Endodermal cell (in vitro differentiated cells): ENCODE measurements around the gene BPGM. TPM values are rescaled to one million over a fixed set of nuclear protein-coding genes. Genes with fewer than 3 reads are reported as not detected.

Source experiments
- DNase-seq: peaks from one replicate; pipeline ENCODE4 v3.0.0-alpha.2; 2017
- H3K27ac ChIP-seq: 2 replicates; pipeline ENCODE4 v1.5.1; 2013; ENCODE audit warnings: mild to moderate bottlenecking, low read depth, low read length, moderate library complexity
- H3K27me3 ChIP-seq: 2 replicates; pipeline ENCODE4 v1.6.1; 2013; ENCODE audit warnings: mild to moderate bottlenecking, low read length, moderate library complexity; ENCODE audit not compliant: insufficient read depth, control insufficient read depth, poor library complexity, severe bottlenecking
- H3K36me3 ChIP-seq: 2 replicates; pipeline ENCODE4 v1.7.0; 2013; ENCODE audit warnings: mild to moderate bottlenecking, low read length, moderate library complexity; ENCODE audit not compliant: control insufficient read depth, insufficient read depth
- H3K4me1 ChIP-seq: one replicate; pipeline ENCODE4 v1.7.0; 2013; ENCODE audit warnings: low read length; ENCODE audit not compliant: control insufficient read depth, insufficient read depth
- H3K4me3 ChIP-seq: 2 replicates; pipeline ENCODE4 v1.5.1; 2013; ENCODE audit warnings: mild to moderate bottlenecking, low read length, moderate library complexity
- H3K9ac ChIP-seq: 2 replicates; pipeline ENCODE4 v1.6.1; 2013; ENCODE audit warnings: mild to moderate bottlenecking, low read length, moderate library complexity; ENCODE audit not compliant: poor library complexity, severe bottlenecking; ENCODE audit errors: extremely low read depth
- H3K9me3 ChIP-seq: 2 replicates; pipeline ENCODE4 v1.6.1; 2013; ENCODE audit warnings: mild to moderate bottlenecking, low read length, moderate library complexity; ENCODE audit not compliant: control insufficient read depth
- H3K27ac Mint-ChIP-seq: 2 replicates; pipeline ENCODE4 v1.8.0; 2020; ENCODE audit warnings: mixed read lengths
- H3K27me3 Mint-ChIP-seq: 2 replicates; pipeline ENCODE4 v1.8.0; 2021; ENCODE audit warnings: mild to moderate bottlenecking, mixed read lengths; ENCODE audit not compliant: insufficient read depth
- H3K36me3 Mint-ChIP-seq: 2 replicates; pipeline ENCODE4 v1.8.0; 2020; ENCODE audit warnings: low read depth, mixed read lengths
- H3K4me1 Mint-ChIP-seq: 2 replicates; pipeline ENCODE4 v1.8.0; 2020; ENCODE audit warnings: mixed read lengths
- H3K4me3 Mint-ChIP-seq: 2 replicates; pipeline ENCODE4 v1.8.0; 2020; ENCODE audit warnings: mild to moderate bottlenecking, moderate library complexity, mixed read lengths
- H3K9me3 Mint-ChIP-seq: 2 replicates; pipeline ENCODE4 v1.8.0; 2020; ENCODE audit warnings: mild to moderate bottlenecking, mixed read lengths
- WGBS, 2 experiments: methylation state at CpG; one replicate each; pipeline versions ENCODE4 v1.1.5 to v1.1.7; 2013; ENCODE audit warnings: missing lambda C conversion rate in 2 of 2, mixed read lengths in 1 of 2; ENCODE audit not compliant: insufficient coverage in 1 of 2, insufficient read length in 1 of 2; 5-methylcytosine and 5-hydroxymethylcytosine counted together
- total RNA-seq, 2 donors: library from RNA; stranded (reverse); fragmentation: NEBNext Ultra II Directional in 1 of 2; extraction: Animal tissue kit (Norgen Biotek cat#: 25700) in 1 of 2; gene quantifications; 2 replicates in 1 of 2; 3 replicates in 1 of 2; pipeline ENCODE4 v1.2.1, GENCODE V29; 2021
- TF ChIP-seq, protein P1 (sequence below): fragments of 200-600 bp; sonication (generic); conservative IDR thresholded peaks from 2 replicates; pipeline ENCODE4 v1.5.0; 2021; ENCODE audit warnings: antibody characterized with exemption, mild to moderate bottlenecking

Gene BPGM
- total RNA-seq, 2 donors from 2014 or later, result 11.1 to 16.1 TPM

- no peak overlapping the region for H3K27ac ChIP-seq
- peaks cover 4% of the 10 kb centered on the region for H3K27me3 ChIP-seq
- H3K9ac ChIP-seq, result no peak overlapping the region
- Mint-ChIP-seq H3K27me3 (peaks cover 12% of the 10 kb centered on the region), H3K4me1 (no peaks in the 10 kb centered on the region), H3K36me3 (peaks cover 2% of the 10 kb centered on the region), H3K4me3 (no peak overlapping the region), H3K9me3 (peaks cover 7% of the 10 kb centered on the region), H3K27ac (no peak overlapping the region)
- no peaks in the 10 kb centered on the region for H3K4me1 ChIP-seq
- TF ChIP-seq, protein P1, sequence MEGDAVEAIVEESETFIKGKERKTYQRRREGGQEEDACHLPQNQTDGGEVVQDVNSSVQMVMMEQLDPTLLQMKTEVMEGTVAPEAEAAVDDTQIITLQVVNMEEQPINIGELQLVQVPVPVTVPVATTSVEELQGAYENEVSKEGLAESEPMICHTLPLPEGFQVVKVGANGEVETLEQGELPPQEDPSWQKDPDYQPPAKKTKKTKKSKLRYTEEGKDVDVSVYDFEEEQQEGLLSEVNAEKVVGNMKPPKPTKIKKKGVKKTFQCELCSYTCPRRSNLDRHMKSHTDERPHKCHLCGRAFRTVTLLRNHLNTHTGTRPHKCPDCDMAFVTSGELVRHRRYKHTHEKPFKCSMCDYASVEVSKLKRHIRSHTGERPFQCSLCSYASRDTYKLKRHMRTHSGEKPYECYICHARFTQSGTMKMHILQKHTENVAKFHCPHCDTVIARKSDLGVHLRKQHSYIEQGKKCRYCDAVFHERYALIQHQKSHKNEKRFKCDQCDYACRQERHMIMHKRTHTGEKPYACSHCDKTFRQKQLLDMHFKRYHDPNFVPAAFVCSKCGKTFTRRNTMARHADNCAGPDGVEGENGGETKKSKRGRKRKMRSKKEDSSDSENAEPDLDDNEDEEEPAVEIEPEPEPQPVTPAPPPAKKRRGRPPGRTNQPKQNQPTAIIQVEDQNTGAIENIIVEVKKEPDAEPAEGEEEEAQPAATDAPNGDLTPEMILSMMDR, result no peak
- H3K36me3 ChIP-seq, result no peaks in the 10 kb centered on the region
- H3K4me3 ChIP-seq, result no peak overlapping the region
- DNase-seq, result no peak
- WGBS, 2 experiments, result 93% methylated on average over 8 to 11 of the region's 11 CpGs
- no peaks in the 10 kb centered on the region for H3K9me3 ChIP-seq
Observed at GRCh38 chr7:134602881-134603451, 43.7 kb upstream of the BPGM start.

DNA sequence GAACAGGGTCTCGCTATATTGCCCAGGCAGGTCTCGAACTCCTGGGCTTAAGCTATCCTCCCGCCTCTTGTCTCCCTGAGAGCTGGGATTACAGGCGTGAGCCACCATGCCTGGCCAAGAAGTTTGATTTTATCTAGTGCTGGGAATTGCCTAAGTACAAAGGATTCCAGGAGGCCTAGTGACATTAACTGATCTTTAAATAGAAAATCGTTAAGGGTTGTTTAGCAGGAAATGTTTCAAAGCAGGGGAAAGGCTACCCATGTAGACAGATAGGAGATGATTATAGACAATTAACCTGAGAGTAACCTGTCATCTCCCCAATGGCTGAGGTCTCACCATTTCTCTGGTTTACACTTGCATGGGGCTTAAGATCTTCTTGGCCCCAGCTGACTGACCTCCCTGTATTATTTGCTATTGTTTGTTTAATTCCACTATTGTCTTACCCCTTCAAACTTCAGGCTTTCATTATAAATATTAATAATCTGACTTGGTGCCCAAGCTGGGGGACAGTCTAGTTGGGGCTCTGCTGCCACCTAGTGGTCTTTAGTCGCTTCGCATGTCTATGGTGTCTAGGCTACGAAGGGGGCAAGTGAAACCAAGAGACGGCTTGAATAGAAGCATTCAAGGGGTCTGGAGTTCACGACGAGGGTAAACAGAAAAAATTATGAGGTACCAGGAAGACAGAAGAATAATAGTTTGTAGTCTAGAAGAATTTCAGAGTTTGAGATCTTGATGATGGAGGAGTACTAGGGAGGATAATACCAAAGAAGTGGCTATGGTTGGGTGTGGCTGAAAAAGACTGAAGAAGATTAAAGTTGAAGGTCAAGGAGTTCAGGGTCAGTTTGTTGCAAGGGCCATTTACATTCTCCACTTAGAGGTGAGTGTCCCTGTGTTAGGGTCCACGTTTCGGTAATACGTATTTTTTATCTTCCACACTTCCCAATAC lies 40.4 kb upstream of the BPGM start:
- no peaks in the 10 kb centered on the region for H3K36me3 ChIP-seq
- H3K27me3 Mint-ChIP-seq, result peaks cover 12% of the 10 kb centered on the region
- 38 to 42% methylated on average over 10 to 12 of the region's 14 CpGs for WGBS, 2 experiments
- H3K27me3 ChIP-seq, result peaks cover 4% of the 10 kb centered on the region
- H3K4me1 ChIP-seq, result no peaks in the 10 kb centered on the region
- no peaks in the 10 kb centered on the region for H3K9me3 ChIP-seq
- no peaks in the 10 kb centered on the region for H3K36me3 Mint-ChIP-seq
- no peak overlapping the region for H3K4me3 ChIP-seq
- DNase-seq, result peak; percentile 78
- TF ChIP-seq, protein P1, result peak; percentile 97
- no peaks in the 10 kb centered on the region for H3K9me3 Mint-ChIP-seq
- no peak overlapping the region for H3K9ac ChIP-seq
- no peak overlapping the region for H3K27ac ChIP-seq
- no peak overlapping the region for H3K27ac Mint-ChIP-seq
- H3K4me1 Mint-ChIP-seq, result no peaks in the 10 kb centered on the region
- no peak overlapping the region for H3K4me3 Mint-ChIP-seq

DNA sequence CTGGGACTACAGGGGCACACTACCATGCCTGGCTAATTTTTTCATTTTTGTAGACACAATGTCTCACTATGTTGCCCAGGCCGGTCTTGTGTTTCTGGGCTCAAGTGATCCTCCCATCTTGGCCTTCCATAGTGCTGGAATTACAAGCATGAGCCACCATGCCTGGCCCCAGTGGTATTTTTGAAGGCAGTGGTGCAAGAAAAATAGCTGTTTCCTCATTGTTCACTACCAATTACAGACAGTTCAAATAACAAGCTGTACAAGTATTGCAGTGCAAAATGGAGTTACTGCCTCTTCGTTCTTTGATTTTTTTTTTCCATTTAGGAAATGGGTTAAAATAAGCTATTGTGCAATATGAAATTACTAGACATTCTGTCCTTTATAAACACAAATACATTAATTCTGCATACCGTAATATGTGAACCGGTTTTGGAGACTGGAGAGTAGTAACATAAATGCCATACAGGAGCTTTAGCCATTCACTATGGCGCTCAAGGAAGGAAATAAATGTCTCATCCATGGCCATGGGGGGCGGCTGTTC lies 35.0 kb upstream of the BPGM start:
- TF ChIP-seq, protein P1, result no peak
- Histone ChIP-seq H3K9me3 (no peaks in the 10 kb centered on the region), H3K27me3 (peaks cover 15% of the 10 kb centered on the region), H3K36me3 (no peaks in the 10 kb centered on the region), H3K9ac (no peak overlapping the region), H3K4me1 (no peaks in the 10 kb centered on the region), H3K27ac (no peak overlapping the region), H3K4me3 (no peak overlapping the region)
- no peaks in the 10 kb centered on the region for H3K36me3 Mint-ChIP-seq
- no peaks in the 10 kb centered on the region for H3K4me1 Mint-ChIP-seq
- 93 to 98% methylated on average over 5 to 6 of the region's 6 CpGs for WGBS, 2 experiments
- H3K9me3 Mint-ChIP-seq, result no peaks in the 10 kb centered on the region
- peaks cover 14% of the 10 kb centered on the region for H3K27me3 Mint-ChIP-seq
- H3K4me3 Mint-ChIP-seq, result no peak overlapping the region
- no peak for DNase-seq
- no peak overlapping the region for H3K27ac Mint-ChIP-seq
